Testis (tissue), 3 donors: ENCODE data around the gene FBXO21. TPM values are rescaled to one million over a fixed set of nuclear protein-coding genes. Genes with fewer than 3 reads are reported as not detected.

ENCODE experiments used
- DNase-seq: peaks from one replicate; pipeline ENCODE4 v3.0.0-alpha.2; 2019
- H3K27ac ChIP-seq, 2 donors: fragments of 200-600 bp; sonication (generic); one replicate each; pipeline ENCODE4 v1.5.1; 2019
- H3K27me3 ChIP-seq: fragments of 200-600 bp; sonication (generic); one replicate; pipeline ENCODE4 v1.5.1; 2019
- H3K36me3 ChIP-seq: fragments of 200-600 bp; sonication (generic); one replicate; pipeline ENCODE4 v1.5.1; 2017; ENCODE audit warnings: low read depth; ENCODE audit errors: missing control alignments
- H3K4me1 ChIP-seq: fragments of 200-600 bp; sonication (generic); one replicate; pipeline ENCODE4 v1.5.1; 2019
- H3K4me3 ChIP-seq, 2 donors: fragments of 200-600 bp; sonication (generic); one replicate each; pipeline ENCODE4 v1.5.1; 2017 to 2019
- H3K9me3 ChIP-seq: fragments of 200-600 bp; sonication (generic); one replicate; pipeline ENCODE4 v1.5.1; 2017
- CTCF ChIP-seq, 3 experiments: fragments of 450-650 bp in 2 of 3; fragments of 200-600 bp in 1 of 3; sonication (generic) in 1 of 3; IDR thresholded peaks; one replicate each; pipeline ENCODE4 v1.5.1; 2016 to 2019; ENCODE audit warnings: antibody characterized with exemption in 3 of 3, mild to moderate bottlenecking in 2 of 3, moderate library complexity in 1 of 3
- POLR2A ChIP-seq: fragments of 450-650 bp; IDR thresholded peaks from one replicate; pipeline ENCODE4 v1.6.1; 2017; ENCODE audit warnings: antibody characterized with exemption, mild to moderate bottlenecking, moderate library complexity
- WGBS, 2 donors: methylation state at CpG; one replicate each; pipeline ENCODE4 v1.1.5; 2018; 5-methylcytosine and 5-hydroxymethylcytosine counted together
- intact Hi-C: fragments of 100-400 bp; cut with DNase I; formaldehyde crosslinking; loops from one replicate; pipeline ENCODE4 v1.15.1; 2023; ENCODE audit warnings: low total_unique reads
- polyA plus RNA-seq: library from polyadenylated mRNA; stranded (reverse); fragments of 350-450 nt; fragmentation: Illumina TruSeq; extraction: RNeasy Lipid Tissue Mini Kit (QIAGEN cat#74804); gene quantifications from one replicate; pipeline ENCODE4 v1.2.3, GENCODE V29; 2014; ENCODE audit warnings: low read depth, low replicate concordance; ENCODE audit not compliant: insufficient read depth
- total RNA-seq, 2 donors: library from RNA; depleted of rRNA; stranded (reverse); fragments of >200 nt; gene quantifications; one replicate each; pipeline ENCODE4 v1.2.3, GENCODE V29; 2016

Gene FBXO21
- total and polyA plus RNA-seq, 3 donors from 2014 or later, result 101 to 519 (median 290) TPM

GRCh38 chr12:117218149-117218548 lies 27.9 kb upstream of the FBXO21 start:
- TF ChIP-seq POLR2A (no peak), CTCF (IDR thresholded peaks at IDR 0.05) (no peak)

GRCh38 chr12:117216686-117217085 lies 26.4 kb upstream of the FBXO21 start:
- no peaks in the 10 kb centered on the region for H3K27me3 ChIP-seq
- WGBS, 2 donors, result 83 to 86% methylated on average over 5 of the region's 5 CpGs
- H3K9me3 ChIP-seq, result no peaks in the 10 kb centered on the region
- intact Hi-C loops, result loop anchor here (10.0 kb wide), 1 partner anchor 628 kb away; no protein-coding TSS in a partner anchor
- TF ChIP-seq CTCF (IDR thresholded peaks at IDR 0.05) (no peak), POLR2A (no peak)
- H3K4me1 ChIP-seq, result peaks cover 10% of the 10 kb centered on the region
- no peak for DNase-seq
- H3K4me3 ChIP-seq, result no peak overlapping the region
- no peaks in the 10 kb centered on the region for H3K36me3 ChIP-seq
- H3K27ac ChIP-seq, result no peak overlapping the region

More at GRCh38 chr12:117218149-117218548, 27.9 kb upstream of the FBXO21 start:
- no peaks in the 10 kb centered on the region for H3K36me3 ChIP-seq
- 71 to 80% methylated on average over 6 to 7 of the region's 7 CpGs for WGBS, 2 donors
- intact Hi-C loops, result loop anchor here (10.0 kb wide), 1 partner anchor 627 kb away; no protein-coding TSS in a partner anchor
- no peaks in the 10 kb centered on the region for H3K9me3 ChIP-seq
- peaks cover 2% of the 10 kb centered on the region for H3K4me1 ChIP-seq
- no peak overlapping the region for H3K27ac ChIP-seq
- no peak for DNase-seq
- H3K27me3 ChIP-seq, result no peaks in the 10 kb centered on the region
- H3K4me3 ChIP-seq, result no peak overlapping the region

GRCh38 chr12:117214797-117215196 lies 24.5 kb upstream of the FBXO21 start:
- Histone ChIP-seq H3K27me3 (no peaks in the 10 kb centered on the region), H3K4me1 (peaks cover 10% of the 10 kb centered on the region), H3K4me3 (no peak overlapping the region), H3K36me3 (no peaks in the 10 kb centered on the region), H3K9me3 (no peaks in the 10 kb centered on the region), H3K27ac (no peak overlapping the region)
- TF ChIP-seq POLR2A (no peak), CTCF (IDR thresholded peaks at IDR 0.05) (no peak)
- intact Hi-C loops, result loop anchor here (10.0 kb wide), 1 partner anchor 630 kb away; no protein-coding TSS in a partner anchor
- no peak for DNase-seq
- 80 to 85% methylated on average over 10 of the region's 10 CpGs for WGBS, 2 donors

GRCh38 chr12:117213295-117213808 lies 23.1 kb upstream of the FBXO21 start:
- H3K27ac ChIP-seq, result no peak overlapping the region
- no peak for DNase-seq
- H3K4me1 ChIP-seq, result peaks cover 11% of the 10 kb centered on the region
- TF ChIP-seq POLR2A, result no peak
- TF ChIP-seq CTCF (IDR thresholded peaks at IDR 0.05), result no peak
- no peaks in the 10 kb centered on the region for H3K27me3 ChIP-seq
- H3K4me3 ChIP-seq, result no peak overlapping the region
- intact Hi-C loops, result loop anchor here (10.0 kb wide), 1 partner anchor 631 kb away; no protein-coding TSS in a partner anchor
- 50 to 55% methylated on average over 2 of the region's 2 CpGs for WGBS, 2 donors
- H3K36me3 ChIP-seq, result no peaks in the 10 kb centered on the region
- H3K9me3 ChIP-seq, result no peaks in the 10 kb centered on the region
